ENCODE measurements around the gene MT1X. TPM values are rescaled to one million over a fixed set of nuclear protein-coding genes. Genes with fewer than 3 reads are reported as not detected.
A peak's percentile ranks its signal among the peaks of the same experiment; 100 is the strongest.

The MT1X gene
- total RNA-seq, result 10 to 100 TPM; 52.5 to 54.2 TPM

DNA sequence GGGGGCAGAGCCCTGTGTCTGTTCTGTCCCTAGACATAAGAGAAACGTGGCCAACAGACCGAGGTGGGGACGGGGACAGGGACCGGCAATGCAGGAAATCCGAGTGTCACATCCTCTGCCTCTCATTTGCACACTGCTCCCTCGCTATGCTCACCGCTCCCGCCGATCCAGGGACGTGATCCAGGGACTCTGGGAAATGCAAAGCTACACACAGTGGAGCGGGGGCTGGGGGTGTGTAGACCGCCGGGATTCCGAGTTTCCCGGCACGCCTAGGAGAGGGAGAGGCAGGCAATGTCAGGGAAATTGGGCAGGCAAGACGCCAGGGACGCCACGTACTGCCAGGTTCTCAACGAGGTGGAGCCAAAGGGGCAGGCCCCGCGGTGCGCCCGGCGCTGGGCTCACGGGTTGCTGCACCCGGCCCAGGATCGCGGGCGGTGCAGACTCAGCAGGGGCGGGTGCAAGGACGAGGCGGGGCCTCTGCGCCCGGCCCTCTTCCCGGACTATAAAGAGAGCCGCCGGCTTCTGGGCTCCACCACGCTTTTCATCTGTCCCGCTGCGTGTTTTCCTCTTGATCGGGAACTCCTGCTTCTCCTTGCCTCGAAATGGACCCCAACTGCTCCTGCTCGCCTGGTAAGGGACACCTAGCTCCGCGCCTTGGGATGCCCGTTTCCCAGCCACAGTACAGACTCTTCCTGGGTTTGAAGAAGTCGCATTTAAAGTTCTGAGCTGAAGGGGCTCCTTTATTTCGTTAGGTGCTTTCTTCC, at the start of gene MT1X:
Gene MT1X, plus strand, starts transcription at position 532 of the 764 bp plus-strand sequence. Its CDS starts 71 bp downstream, at position 603.
- Mint-ChIP-seq H3K27me3 (no peaks in the 10 kb centered on the region), H3K9me3 (no peaks in the 10 kb centered on the region), H3K36me3 (ENCODE audit: low read depth) (peaks cover 12% of the 10 kb centered on the region), H3K4me3 (peak within 1 kb of the TSS; percentile 86), H3K27ac (peak within 1 kb of the TSS; percentile 97), H3K4me1 (ENCODE audit: low read depth) (peaks cover 21% of the 10 kb centered on the region)
- ATAC-seq, result peak; percentile 97
- intact Hi-C loops (cut with micrococcal nuclease), result loop anchor here (5.0 kb wide), 1 partner anchor 70 kb away; no protein-coding TSS in a partner anchor
- CTCF ChIA-PET, result interaction anchor here (0.7 to 2.4 kb wide), 4 partner anchors 9 to 106 kb away, joined by 3 to 17 read pairs (median 8); no protein-coding TSS in a partner anchor
- DNase-seq, result peak; percentile 95
- POLR2A ChIA-PET, result interaction anchor here (0.6 to 2.5 kb wide), 14 partner anchors 10 to 405 kb away, joined by 3 to 13 read pairs (median 4); partner anchors contain the start of genes MT1G and MT2A
- TF ChIP-seq, protein P1, sequence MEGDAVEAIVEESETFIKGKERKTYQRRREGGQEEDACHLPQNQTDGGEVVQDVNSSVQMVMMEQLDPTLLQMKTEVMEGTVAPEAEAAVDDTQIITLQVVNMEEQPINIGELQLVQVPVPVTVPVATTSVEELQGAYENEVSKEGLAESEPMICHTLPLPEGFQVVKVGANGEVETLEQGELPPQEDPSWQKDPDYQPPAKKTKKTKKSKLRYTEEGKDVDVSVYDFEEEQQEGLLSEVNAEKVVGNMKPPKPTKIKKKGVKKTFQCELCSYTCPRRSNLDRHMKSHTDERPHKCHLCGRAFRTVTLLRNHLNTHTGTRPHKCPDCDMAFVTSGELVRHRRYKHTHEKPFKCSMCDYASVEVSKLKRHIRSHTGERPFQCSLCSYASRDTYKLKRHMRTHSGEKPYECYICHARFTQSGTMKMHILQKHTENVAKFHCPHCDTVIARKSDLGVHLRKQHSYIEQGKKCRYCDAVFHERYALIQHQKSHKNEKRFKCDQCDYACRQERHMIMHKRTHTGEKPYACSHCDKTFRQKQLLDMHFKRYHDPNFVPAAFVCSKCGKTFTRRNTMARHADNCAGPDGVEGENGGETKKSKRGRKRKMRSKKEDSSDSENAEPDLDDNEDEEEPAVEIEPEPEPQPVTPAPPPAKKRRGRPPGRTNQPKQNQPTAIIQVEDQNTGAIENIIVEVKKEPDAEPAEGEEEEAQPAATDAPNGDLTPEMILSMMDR (IDR thresholded peaks at IDR 0.05), result no peak

DNA sequence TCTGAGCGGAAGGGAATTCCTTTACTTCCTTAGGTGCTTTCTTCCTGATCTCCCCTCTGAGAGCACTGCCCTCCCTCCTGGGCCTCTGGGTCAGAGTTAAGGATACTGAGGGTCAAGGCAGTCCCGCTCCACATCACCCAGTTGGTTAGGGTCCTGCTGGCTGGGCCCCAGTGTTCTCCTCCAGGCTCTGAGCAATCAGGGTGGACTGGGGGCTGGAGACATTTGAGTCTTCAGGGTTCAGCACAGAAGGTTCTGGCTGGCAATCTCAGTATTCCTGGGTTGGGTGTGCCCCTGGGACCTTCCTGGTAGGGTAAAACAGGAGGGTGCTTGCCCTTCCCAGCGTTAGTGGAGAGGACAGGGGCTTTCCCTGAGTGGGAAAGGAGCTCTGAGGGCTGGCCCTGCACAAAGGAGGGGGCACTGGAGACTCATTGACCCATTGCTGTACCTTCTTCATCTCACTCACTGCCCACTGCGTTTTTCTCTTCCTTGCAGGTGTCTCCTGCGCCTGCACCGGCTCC, 49.4 kb upstream of the MT1X start:
- no peak for DNase-seq
- POLR2A ChIA-PET, result interaction anchor here (0.6 to 0.7 kb wide), 2 partner anchors 12 to 29 kb away, joined by 3 read pairs; no protein-coding TSS in a partner anchor
- Mint-ChIP-seq H3K27me3 (peaks cover 66% of the 10 kb centered on the region), H3K4me1 (ENCODE audit: low read depth) (peaks cover 20% of the 10 kb centered on the region), H3K4me3 (peak overlapping the region; percentile 38), H3K27ac (no peak overlapping the region), H3K36me3 (ENCODE audit: low read depth) (no peaks in the 10 kb centered on the region), H3K9me3 (no peaks in the 10 kb centered on the region)
- ATAC-seq, result no peak
- CTCF ChIA-PET, result no interaction called here
- TF ChIP-seq, protein P1 (IDR thresholded peaks at IDR 0.05), result no peak
- intact Hi-C loops (cut with micrococcal nuclease), result no loop called here

DNA sequence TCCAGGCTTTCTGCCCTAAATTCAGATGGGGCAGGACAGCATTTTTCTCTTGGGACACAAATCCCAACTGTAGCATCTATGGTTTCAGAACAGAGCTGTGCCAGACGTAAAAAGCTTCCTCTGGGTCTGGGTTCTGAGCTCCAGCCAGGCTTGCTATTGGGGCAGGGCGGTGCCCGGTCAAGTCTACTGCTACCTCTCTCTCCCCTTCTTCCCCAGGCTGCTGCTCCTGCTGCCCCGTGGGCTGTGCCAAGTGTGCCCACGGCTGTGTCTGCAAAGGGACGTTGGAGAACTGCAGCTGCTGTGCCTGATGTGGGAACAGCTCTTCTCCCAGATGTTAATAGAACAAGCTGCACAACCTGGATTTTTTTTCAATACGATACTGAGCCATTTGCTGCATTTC, 48.7 kb upstream of the MT1X start:
- Mint-ChIP-seq H3K36me3 (ENCODE audit: low read depth) (no peaks in the 10 kb centered on the region), H3K4me3 (no peak overlapping the region), H3K4me1 (ENCODE audit: low read depth) (peaks cover 23% of the 10 kb centered on the region), H3K27me3 (peaks cover 68% of the 10 kb centered on the region), H3K27ac (no peak overlapping the region), H3K9me3 (no peaks in the 10 kb centered on the region)
- POLR2A ChIA-PET, result no interaction called here
- CTCF ChIA-PET, result interaction anchor here (1.0 kb wide), 1 partner anchor 15 kb away, joined by 3 read pairs; no protein-coding TSS in a partner anchor
- ATAC-seq, result no peak
- intact Hi-C loops (cut with micrococcal nuclease), result no loop called here
- TF ChIP-seq, protein P1 (IDR thresholded peaks at IDR 0.05), result no peak
- DNase-seq, result no peak

DNA sequence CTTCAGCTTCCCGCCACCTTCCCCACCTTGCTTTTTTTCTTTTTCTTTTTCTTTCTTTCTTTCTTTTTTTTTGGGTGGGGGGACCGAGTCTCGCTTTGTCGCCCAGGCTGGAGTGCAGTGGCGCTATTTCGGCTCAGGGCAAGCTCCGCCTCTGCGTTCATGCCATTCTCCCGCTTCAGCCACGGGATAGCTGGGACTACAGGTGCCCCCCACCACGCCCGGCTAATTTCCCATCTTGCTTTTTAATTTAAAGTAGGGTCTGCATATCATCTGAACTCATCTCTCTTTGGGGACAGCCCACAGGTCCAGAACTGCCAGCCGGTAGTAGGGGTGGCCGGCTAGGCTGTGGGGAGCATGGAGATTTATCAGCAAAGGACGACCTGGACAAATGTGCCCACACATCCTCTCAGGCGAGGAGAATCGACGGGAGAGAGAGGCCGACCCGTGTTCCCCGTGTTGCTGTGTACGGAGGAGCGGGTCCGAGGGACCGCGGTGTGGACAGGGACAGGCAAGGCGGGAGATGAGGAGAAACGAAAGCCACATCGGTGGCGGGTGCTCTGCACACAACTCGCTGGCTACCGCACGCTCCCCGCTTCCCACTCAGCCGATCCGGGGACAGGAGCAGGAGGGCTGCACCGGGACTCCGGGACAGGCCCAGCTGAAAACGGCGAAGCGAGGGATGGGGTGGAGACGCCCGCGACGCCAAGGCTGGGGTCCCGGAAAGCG, 47.4 kb upstream of the MT1X start:
- peaks cover 79% of the 10 kb centered on the region for H3K27me3 Mint-ChIP-seq
- TF ChIP-seq, protein P1 (IDR thresholded peaks at IDR 0.05), result no peak
- CTCF ChIA-PET, result interaction anchor here (1.0 kb wide), 1 partner anchor 13 kb away, joined by 3 read pairs; no protein-coding TSS in a partner anchor
- POLR2A ChIA-PET, result no interaction called here
- no peak overlapping the region for H3K27ac Mint-ChIP-seq
- intact Hi-C loops (cut with micrococcal nuclease), result no loop called here
- H3K4me1 Mint-ChIP-seq (ENCODE audit: low read depth), result peaks cover 23% of the 10 kb centered on the region
- ATAC-seq, result no peak
- no peaks in the 10 kb centered on the region for H3K36me3 Mint-ChIP-seq (ENCODE audit: low read depth)
- H3K9me3 Mint-ChIP-seq, result no peaks in the 10 kb centered on the region
- DNase-seq, result no peak
- peak overlapping the region; percentile 39 for H3K4me3 Mint-ChIP-seq

All from activated CD8-positive, alpha-beta T cell treated with anti-CD3 and anti-CD28 coated beads for 36 hours (primary cell).